A172 (cell line): Measurements from ENCODE around the gene ADORA1. TPM values are rescaled to one million over a fixed set of nuclear protein-coding genes. Genes with fewer than 3 reads are reported as not detected.

Experiments
- DNase-seq: peaks from one replicate; pipeline ENCODE4 v3.0.0-alpha.2; 2015; ENCODE audit warnings: low spot score
- total RNA-seq: library from RNA; depleted of rRNA; stranded (reverse); fragments of >200 nt; shearing (Covaris generic); gene quantifications from 2 replicates; pipeline ENCODE4 v1.2.3, GENCODE V29; 2014

Gene ADORA1
- total RNA-seq, 1 experiment from 2014 or later = 30.6 TPM

DNA sequence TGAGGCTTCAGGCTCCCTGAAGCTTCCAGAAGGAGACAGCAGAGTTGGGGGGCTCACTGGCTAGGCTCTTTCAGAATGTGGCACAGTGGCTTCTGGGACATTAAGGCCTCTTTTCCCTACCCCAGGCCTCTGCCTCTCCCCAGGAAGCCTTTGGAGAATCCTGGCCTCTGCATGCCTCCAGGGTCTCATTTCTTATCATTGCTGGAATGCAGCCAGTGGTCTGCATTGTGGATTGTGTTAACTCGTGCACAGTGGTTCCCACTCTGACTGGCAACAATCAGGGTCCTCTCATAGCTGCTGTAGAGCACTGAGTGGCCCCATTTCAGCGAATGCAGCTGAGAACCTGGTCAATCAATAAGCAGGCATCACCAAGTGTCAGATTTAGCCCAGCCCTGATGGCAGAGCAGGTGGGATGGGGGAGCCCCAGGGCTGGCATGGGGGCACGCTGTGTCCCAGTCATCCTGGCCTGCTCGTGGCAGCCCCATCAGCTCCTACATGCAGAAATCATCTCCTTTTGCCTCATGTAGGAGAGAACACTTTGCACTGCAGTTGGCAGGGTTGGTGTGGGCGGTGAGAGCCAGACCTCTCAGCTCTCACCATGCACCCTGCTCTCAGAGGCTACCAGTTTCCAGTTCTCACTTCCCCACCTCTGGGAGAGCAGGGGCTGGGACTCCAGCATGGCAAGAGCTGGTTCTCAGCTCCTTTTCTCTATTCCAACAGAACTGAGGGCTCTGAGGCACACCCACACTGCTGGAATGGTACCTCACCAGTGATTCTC lies 13.4 kb downstream of the ADORA1 start:
- no peak for DNase-seq

DNA sequence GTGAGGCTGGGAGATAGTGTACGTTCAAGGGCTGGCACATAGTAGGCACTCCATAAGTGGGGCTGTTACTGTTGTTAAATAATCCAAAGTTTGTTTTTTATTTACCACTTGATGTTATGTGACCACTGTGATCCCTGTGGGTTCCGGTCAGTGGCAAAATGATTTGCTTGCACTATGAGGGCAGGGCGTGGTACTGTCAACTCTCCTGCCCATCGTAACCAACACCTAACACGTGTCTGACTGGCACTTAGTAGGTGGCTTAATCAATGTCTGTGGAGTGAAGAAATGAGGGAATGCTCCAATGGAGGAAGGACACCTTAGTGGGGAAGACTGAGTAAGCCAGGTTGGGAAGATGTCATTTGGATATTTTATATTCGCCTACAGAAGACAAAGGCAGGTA lies 14.6 kb downstream of the ADORA1 start:
- DNase-seq = no peak

DNA sequence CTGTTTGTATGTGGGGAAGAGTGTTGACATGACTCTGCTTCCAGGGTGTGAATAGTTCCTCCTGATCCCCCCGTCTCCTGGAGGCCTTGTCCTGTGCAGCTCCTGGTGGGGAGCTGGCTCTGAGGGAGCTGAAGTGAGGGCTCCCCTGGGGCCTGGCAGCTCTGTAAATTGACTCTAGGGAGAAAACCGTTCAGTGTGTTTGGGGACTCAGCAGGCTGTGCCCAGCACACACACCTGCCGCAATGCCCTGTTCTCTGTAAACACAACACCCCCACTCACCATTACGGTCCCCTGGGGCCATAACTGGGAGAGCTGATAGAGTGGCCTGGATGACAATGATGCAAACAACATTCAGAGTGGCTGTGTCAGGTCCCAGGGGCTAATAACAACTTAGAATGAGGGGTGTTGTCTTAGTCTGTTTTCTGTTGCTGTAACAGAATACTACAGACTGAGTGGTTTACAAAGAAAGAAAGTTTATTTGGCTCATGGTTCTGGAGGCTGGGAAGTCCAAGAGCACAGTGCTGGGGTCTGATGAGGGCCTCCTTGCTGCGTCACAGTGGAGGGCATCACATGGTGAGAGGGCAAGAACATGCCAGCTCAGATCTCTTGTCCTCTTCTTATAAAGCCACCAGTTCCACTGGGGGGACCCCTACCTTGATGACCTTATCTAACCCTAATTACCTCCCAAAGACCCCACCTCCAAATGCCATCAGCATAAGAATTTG lies 15.3 kb downstream of the ADORA1 start:
- DNase-seq = no peak

DNA sequence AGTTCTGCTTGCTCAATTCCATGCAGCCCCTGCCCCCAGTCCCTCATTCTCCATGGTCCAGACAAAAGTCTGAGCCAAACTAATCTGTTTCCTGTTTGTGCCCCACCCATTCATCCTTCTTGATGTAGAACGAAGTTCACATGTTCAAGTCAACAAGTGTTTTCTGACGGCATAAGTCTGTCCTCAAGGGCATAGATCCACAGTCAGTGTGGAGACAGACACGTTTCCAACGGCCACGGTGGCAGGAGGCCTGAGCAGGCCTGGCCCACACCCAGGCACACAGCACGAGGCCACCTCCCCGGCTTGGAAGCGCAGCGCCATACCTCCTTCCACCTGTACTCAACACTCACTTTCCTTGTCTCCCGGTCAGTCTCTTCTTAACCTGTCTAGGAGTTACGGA lies 16.1 kb downstream of the ADORA1 start:
- DNase-seq = no peak

DNA sequence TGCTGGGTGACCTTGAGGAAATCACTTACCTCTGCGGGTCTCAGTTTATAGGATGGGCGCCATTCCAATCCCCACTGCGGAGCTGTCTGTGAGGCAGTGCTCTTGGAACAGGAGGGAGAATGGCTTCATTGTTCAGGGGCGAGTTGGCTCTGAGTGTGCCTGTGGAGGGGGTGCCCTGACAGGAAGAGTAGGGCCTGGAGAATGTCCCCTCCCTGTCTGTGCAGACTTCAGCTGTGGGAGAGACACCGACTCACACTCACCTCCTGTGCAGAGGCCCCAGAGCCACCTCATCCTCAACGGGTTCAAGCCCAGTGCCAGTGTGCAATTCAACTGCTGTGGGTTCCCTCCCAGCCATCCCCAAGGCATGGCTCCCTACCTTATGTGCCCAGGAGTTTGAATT lies 17.1 kb downstream of the ADORA1 start:
- DNase-seq = peak; percentile 58

DNA sequence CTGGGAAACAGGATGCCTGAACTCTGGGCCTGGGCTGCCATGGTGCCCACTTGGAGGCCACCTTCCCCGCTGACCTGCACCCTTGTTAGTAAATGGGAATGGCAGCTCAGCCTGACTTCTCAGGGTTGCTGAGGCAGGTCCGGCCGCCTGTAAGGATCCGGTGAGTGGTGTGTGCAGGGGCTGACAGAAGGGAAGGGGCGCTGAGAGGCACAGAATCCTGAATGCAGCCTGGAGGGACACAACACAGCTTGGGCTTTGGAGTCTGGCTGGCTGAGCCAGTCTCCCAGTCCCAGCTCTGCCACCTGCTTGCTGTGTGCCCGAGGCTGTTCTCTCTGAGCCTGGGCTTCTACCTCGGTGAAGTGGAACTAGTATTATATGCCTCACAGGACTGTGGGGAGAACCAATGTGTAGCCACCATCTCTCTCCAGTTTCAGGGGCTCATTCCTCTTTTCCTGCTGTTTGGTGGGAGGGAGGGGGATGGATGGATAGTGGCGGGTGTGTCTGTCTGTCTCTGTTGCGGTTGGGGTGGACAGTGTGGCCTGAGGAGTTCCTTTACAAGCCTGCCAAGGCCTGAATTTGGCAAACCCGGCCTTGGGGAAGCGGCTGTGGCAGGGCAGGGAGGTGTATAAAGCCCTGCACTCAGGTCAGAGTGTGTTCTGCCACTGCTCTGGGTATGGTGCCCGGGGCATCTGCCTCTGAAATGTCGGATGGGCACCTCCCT lies 18.0 kb downstream of the ADORA1 start:
- no peak for DNase-seq

DNA sequence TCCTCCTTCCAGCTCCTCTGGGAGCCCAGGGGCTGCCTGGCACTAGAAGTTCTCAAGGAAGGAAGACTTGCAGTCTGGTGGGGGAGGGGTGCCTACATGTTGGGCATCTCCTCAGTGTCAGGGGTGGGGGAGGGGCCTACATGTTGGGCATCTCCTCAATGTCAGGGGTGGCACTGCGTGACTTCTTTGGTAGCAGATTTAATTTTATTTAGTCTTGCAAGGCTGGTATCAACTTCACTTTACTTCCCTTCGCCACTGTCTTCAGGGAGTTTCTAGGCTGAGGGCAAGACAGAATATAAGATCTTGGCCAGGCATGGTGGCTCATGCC lies 18.5 kb downstream of the ADORA1 start:
- no peak for DNase-seq

DNA sequence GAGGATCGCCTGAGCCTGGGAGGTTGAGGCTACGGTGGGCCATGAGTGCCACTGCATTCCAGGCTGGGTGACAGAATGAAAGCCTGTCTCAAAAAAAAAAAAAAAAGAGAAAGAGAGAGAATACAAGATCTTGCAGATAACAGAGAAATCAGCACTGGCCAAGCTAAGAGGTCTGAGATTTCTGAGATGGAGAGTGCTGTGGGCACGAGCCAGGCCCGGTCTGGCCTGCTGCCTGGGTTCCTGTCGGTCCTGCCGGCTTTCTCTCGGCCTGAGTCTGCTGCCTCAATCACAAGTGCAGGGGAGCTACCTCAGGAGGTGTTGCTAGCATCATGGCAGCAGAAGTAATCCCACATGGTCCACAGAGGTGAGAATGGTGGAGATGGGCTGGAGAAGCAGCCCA lies 19.0 kb downstream of the ADORA1 start:
- DNase-seq = no peak

DNA sequence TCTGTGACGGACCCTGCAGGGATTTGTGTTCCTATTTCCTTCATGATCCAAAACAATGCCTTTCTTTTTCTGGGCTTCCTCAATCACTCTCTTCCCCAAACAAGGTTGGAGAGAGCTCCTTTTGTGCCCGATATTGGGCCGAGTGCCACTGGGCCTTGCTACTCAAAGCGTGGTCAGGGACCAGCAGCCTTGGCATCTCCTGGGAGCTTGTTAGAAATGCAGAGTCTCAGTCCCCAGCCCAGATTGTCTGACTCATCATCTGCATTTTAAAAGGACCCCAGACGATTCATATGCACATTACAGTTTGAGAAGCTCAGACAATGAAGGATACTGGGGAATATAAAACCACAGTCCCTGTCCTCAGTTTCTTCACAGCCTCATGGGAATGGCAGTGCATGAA lies 19.9 kb downstream of the ADORA1 start:
- DNase-seq = no peak

DNA sequence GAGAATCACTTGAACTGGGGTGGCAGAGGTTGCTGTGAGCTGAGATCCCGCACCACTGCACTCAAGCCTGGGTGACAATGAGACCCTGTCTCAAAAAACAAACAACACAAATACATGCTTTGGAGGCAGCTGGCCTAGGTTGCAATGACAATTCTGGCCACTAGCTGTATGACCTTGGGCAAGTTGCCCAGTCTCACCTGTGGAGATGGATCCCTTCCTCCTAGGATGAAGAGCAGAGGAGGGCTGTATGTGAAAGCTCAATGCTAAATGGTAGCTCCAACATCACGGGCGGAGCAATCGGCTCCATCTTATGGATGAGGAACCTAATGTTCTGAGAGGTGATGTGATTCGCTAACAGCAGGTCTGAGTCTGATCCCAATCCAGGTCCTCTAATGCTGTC lies 20.6 kb downstream of the ADORA1 start:
- DNase-seq = no peak

DNA sequence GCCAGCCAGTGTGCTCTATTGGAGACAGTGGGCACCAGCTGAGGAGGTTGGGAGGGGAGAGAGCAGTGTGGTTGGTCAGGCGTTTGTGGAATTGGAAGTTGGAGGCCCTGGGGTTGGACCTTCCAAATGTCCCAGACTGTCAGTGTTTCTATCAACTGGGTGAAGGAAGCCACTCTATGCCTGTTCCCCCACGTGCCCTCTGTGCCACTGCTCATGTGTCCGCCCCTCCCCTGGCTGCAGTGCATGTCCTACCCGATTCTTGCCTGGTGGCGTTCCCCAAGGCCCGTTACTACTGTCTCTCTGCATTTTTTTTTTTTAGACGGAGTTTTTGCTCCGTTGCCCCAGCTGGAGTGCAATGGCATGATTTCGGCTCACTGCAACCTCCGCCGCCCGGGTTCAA lies 21.1 kb downstream of the ADORA1 start:
- DNase-seq = no peak

DNA sequence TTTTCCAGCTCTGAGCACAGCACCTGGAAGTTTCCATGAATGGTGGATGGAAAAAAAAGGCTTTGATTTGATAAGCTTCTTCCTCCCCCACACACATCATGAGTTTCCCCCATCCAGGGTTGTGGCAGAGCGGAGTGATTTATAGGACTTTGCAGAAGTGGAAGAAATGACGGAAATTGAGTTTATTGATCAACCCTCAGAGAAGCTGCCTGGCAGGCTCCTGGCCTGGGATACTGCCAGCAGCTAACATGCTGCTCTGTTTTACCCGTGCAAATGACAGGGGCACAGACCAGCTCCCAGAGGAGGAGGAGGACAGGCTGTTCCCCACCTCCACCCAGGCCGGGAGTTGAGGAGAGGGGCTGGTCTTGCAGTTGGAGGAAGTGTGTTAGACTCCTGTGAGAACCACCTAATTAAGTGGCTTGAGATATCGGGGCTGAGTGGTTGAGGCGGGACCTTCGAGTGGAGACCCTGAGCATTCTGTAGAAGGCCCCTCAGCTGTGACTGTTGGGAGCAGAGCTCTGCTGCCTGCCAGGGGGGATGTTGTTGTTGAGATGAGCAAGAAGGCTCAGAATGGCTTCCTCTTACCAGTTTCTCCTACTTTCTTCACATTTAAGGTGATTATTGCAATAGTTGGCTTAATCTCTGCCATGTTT lies 21.8 kb downstream of the ADORA1 start:
- no peak for DNase-seq

DNA sequence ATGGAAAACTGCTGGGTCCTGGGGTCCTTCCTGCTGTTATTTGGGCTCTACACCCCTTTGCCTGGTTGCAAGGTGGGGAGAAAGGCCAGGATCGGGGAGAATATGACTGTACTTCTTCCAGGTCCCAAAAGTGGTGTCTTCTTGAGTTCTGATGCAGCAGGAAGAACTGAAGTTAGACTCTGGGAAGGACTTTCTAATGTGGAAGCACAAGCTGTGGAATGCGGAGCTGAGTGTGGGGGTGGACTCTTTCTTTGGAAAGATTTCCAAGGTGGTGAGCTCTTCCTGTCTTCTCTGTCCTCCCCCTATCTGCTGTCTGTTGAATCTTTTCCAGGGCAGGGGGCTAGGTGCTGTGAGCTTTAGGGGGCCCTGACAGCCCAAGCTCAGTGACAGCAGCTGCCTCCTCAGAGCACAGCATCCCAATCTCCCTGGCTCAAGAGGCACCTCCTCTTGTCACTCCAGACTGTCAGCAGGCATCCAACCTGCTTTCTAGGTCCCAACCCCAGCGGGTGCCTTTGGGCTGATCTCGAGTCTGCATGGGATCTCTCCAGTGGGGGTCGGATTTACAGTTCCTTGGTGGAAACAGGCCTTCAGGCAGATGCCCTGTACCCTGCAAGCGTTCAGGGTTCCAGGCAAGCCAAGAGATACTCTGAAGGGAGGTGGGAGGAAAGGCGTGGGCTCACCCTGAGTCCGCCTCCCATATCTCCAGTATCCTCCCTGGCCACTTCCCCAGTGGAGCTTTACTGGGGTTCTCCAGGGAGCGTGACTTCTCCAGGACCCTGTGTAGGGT lies 23.2 kb downstream of the ADORA1 start:
- no peak for DNase-seq

DNA sequence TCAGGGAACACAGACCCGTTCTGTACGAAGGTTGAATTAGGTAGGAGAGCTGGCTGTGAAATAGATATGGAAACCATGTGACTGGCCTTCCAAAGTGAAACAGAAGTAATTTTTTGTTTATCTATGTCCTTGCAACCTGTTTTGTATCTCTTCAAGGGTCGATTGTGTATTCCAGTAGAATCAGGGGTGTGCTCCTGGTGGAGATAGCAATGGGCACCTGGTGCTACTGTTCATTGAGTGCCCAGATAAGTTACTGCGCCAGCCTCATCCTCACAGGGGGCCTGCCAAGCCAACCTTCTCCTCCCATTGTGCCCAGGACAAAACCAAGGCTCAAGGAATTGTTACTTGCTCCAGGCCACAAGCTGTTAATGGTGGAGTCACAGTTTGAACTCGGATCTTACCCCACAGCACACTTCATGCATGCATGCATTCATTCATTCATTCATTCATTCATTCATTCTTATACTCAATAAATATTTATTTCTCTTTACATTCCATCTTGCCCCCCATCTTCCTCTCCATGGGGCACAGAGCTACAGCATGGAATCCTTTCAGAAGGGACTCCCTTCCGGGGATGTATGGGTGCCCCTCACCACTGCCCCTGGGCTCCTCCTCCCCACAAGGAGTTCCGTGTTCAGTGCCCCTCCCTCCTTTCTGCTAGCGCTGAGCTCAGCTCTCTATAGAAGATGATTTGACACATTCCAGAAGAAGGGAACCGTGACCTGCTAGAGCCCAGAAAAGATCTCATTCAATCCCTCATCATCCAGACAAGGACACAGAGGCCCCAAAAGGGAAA lies 24.0 kb downstream of the ADORA1 start:
- DNase-seq = peak; percentile 60

DNA sequence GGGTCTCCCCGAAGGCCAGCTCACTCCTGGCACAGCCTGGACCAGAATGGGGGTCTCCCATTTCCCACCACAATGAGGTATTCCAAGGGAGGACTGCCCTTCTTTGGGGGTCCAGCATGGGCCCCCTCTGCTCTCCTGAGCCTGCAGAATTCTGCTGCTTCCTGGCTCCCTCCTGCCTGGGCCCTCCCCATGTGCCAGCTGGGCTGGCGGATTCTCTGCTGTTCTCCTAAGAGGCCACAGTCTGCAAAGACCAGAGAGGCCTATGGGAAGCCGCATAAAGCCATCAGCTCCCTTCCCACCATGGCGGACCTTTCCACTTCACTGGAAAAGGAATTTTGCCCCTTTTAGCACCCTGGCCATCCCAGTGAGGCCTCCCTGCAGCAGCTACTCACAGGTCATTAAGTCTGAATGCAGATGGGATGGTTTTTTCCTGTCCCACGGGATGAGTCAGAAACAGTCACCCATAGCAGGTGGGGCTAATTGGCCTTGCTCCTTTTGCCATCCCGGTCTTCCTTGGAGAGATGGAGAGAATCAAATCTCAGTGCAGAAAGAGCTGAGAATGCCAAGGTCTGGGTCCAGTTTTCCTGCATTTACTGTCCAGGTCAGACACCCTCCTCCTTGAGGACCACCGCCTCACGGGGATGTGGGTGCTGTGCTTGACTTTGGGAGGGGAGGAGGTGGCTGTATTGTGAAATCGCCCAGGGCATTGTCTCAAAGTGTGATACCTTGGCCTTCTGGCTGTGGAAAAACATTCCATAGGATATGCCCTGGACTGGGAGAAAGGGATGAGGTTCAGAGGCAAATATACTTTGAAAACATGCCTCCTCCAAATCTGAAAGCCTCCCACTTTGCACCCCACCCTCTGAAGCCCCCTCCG lies 24.9 kb downstream of the ADORA1 start:
- DNase-seq = peak; percentile 95

DNA sequence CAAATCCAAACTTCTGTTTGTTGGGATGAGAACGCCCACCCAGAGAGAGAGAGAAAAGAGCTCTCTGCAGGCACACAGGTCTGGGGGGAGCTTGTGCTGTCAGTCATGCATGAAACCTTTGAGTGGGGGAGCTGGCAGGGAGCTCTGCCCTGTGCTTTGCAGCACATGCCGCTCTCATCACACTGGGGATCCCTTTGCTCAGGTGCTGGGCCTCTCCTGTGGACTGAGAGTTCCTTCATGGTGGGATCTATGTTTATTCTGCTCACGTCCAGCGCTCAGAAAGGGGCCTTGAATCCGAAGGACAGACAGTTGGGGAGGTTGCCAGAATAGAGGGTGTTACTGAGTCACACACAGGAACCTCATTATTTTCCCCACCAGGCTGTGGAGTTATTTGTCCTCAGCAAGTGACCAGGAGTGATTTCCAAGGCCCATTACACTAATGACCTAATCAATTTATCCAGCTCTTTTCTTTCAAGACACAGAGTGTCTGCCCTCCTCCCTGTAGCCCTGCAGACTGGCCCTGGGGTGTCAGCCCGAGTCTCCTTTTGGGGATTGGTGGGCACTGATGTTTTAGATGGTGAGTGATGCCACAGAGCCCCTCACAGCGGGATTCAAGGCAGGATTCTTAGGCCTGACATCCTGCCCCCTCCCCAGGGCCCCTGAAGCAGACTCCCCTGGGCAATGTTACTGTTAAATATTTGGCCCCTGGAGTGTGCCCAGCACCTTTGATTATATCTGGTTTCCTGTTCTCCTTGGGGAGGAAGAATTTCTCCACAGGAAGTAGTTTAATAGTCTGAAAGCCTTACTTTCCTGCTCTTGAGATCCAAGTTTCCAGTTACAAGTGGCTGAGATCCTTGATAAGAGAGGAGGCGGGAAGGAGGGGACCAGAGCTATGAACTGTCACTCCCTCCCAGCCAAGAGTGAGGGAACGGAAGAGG lies 25.8 kb downstream of the ADORA1 start:
- peak; percentile 92 for DNase-seq

DNA sequence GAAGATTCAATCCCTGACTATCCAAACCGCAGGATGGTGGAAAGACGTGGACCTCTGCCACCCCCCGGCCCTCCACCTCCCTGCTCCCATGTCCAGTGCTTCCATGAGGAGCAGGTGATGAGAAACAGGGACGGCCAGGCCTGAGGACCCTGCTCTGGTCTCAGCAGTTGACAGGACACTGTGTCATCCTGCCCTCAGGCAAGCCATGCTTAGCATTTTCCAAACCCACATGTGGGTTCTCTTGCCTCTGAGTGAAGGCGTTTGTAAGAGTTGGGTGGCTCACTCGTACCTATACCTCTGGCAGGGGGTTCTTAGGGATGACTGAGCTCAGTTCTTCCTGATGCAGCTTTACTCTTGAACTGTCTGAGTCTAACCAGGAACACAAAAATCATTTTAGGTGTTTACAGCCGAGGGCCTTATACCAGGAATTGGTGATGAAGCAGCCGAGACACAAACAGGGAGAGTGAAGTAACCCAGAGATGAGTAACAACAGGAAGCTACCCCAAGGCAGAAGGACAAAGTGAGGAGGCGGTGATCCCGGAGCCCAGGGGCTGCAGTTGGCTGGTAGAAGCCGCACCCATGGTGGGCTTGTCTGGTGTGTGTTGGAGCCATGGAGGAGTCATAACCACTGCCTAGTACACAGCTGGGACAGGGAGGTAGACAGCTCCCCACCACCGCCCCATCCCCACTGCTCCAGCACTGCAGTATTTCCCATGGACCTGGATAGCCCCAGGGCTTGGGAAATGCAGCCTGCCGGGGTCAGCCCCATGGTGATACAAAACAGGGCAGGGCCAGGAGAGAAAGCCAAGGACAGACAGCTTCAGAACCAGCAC lies 26.7 kb downstream of the ADORA1 start:
- DNase-seq = peak; percentile 74

DNA sequence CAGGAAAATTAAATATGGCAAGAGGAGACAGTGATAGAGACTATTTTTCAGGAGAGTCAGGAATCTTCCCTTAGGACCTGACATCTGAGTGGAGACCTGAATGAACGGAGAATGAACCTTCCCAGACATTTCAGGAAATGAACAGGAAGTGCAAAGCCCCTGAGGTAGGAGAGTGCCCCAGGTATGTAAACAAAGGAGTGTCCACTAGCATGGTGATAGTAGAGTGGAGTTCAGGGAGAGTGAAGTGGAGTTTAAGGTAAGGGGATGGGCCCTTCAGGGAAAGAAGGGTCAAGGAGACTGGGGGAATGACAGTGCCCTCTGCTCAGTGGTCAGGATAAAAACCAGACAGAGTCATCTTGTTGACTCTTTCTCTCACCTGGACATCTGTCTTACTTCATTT lies 28.8 kb downstream of the ADORA1 start:
- DNase-seq = no peak
